PC-9 (cell line): ENCODE measurements around the gene CAND1.
A peak's percentile ranks its signal among the peaks of the same experiment; 100 is the strongest.

ENCODE experiments used
- CTCF ChIP-seq: fragments of 200-600 bp; sonication (generic); conservative IDR thresholded peaks from 2 replicates; pipeline ENCODE4 v1.6.1; 2017; ENCODE audit warnings: mixed run types, antibody characterized with exemption, mild to moderate bottlenecking, moderate library complexity
- EZH2 ChIP-seq: fragments of 200-600 bp; sonication (generic); IDR thresholded peaks from 2 replicates; pipeline ENCODE4 v1.8.0; 2017; ENCODE audit warnings: antibody characterized with exemption, low read depth

GRCh38 chr12:67220065-67220464 is 49.1 kb upstream of the CAND1 start:
- TF ChIP-seq CTCF (peak; percentile 52), EZH2 (no peak)
